ENCODE data around the gene LIN37. TPM values are rescaled to one million over a fixed set of nuclear protein-coding genes. Genes with fewer than 3 reads are reported as not detected.

Gene LIN37
- total and polyA plus RNA-seq, 2 donors (not counting 3 experiments of a cell fraction or from before 2014, with no cell fraction given), result 11.3 to 21.4 TPM

GRCh38 chr19:35754370-35755130, 6.2 kb downstream of the LIN37 start:
- Histone ChIP-seq H3K9me1 (replicated peaks; ENCODE audit: control insufficient read depth, extremely low read depth, insufficient read depth, low read length) (no peaks in the 10 kb centered on the region), H3K27ac (ENCODE audit: insufficient read depth, low read depth, low read length) (no peak overlapping the region), H3K9ac (replicated peaks; ENCODE audit: extremely low read depth, insufficient read depth, low read length) (no peak overlapping the region), H3K36me3 (ENCODE audit: control insufficient read depth in 2 of 2, extremely low read depth in 1 of 2, insufficient read depth in 2 of 2, low read length in 2 of 2) (peaks cover 0 to 13% of the 10 kb centered on the region in 2 experiments), H3K79me2 (ENCODE audit: control insufficient read depth, insufficient read depth, low read length) (peaks cover 16% of the 10 kb centered on the region), H3K4me3 (replicated peaks in 1 of 3; ENCODE audit: insufficient read depth in 1 of 3, low read depth in 1 of 3, low read length in 3 of 3) (no peak overlapping the region), H3K9me3 (replicated peaks; ENCODE audit: control insufficient read depth, insufficient read depth, low read length) (no peaks in the 10 kb centered on the region), H3K4me1 (ENCODE audit: control insufficient read depth, extremely low read depth, insufficient read depth, low read length) (peaks cover 22% of the 10 kb centered on the region), H2AFZ (ENCODE audit: low read depth, low read length) (no peak overlapping the region), H3K27me3 (ENCODE audit: control insufficient read depth in 2 of 2, insufficient read depth in 2 of 2, low read length in 2 of 2) (no peaks in the 10 kb centered on the region), H4K20me1 (replicated peaks; ENCODE audit: control insufficient read depth, extremely low read depth, insufficient read depth, low read length) (no peaks in the 10 kb centered on the region), H3K4me2 (ENCODE audit: insufficient read depth, low read length) (no peak overlapping the region)
- dilution Hi-C loops (cut with MboI; ENCODE audit: extremely low pct_ligation_motif_present, low sequenced_read_pairs), result no loop called here
- TSS peak; percentile 29 for BruUV-seq (replicated peaks)
- DNase-seq (ENCODE audit: low read depth, low spot score) (no peak), FAIRE-seq (no peak)
- CTCF ChIA-PET, result no interaction called here
- TF ChIP-seq EZH2 (IDR thresholded peaks at IDR 0.05; ENCODE audit: borderline replicate concordance, low read depth, low read length, severe bottlenecking), result no peak
- no peak for TF ChIP-seq MYC (IDR thresholded peaks at IDR 0.05; ENCODE audit: low read depth, low read length)
- no peak for TF ChIP-seq GATA2 (IDR thresholded peaks at IDR 0.05; ENCODE audit: insufficient read depth, insufficient read length, low read depth, low read length)
- intact Hi-C loops (cut with micrococcal nuclease), result loop anchor here (5.0 kb wide), 1 partner anchor 107 kb away; the partner anchor contains the start of gene COX6B1
- POLR2A ChIA-PET, result no interaction called here

GRCh38 chr19:35755131-35755549, 6.8 kb downstream of the LIN37 start:
- peaks cover 16% of the 10 kb centered on the region for H3K79me2 ChIP-seq (ENCODE audit: control insufficient read depth, insufficient read depth, low read length)
- POLR2A ChIA-PET, result no interaction called here
- intact Hi-C loops (cut with micrococcal nuclease), result loop anchor here (5.0 kb wide), 1 partner anchor 108 kb away; the partner anchor contains the start of gene COX6B1
- H3K4me3 ChIP-seq (replicated peaks in 1 of 3; ENCODE audit: insufficient read depth in 1 of 3, low read depth in 1 of 3, low read length in 3 of 3), result no peak overlapping the region
- H3K9ac ChIP-seq (replicated peaks; ENCODE audit: extremely low read depth, insufficient read depth, low read length), result no peak overlapping the region
- peaks cover 0 to 13% of the 10 kb centered on the region in 2 experiments for H3K36me3 ChIP-seq (ENCODE audit: control insufficient read depth in 2 of 2, extremely low read depth in 1 of 2, insufficient read depth in 2 of 2, low read length in 2 of 2)
- BruUV-seq (replicated peaks), result no TSS peak
- FAIRE-seq (no peak), DNase-seq (ENCODE audit: low read depth, low spot score) (no peak)
- no peak overlapping the region for H3K27ac ChIP-seq (ENCODE audit: insufficient read depth, low read depth, low read length)
- no peak overlapping the region for H2AFZ ChIP-seq (ENCODE audit: low read depth, low read length)
- dilution Hi-C loops (cut with MboI; ENCODE audit: extremely low pct_ligation_motif_present, low sequenced_read_pairs), result no loop called here
- H3K4me1 ChIP-seq (ENCODE audit: control insufficient read depth, extremely low read depth, insufficient read depth, low read length), result peaks cover 22% of the 10 kb centered on the region
- H3K27me3 ChIP-seq (ENCODE audit: control insufficient read depth in 2 of 2, insufficient read depth in 2 of 2, low read length in 2 of 2), result no peaks in the 10 kb centered on the region
- no peaks in the 10 kb centered on the region for H3K9me3 ChIP-seq (replicated peaks; ENCODE audit: control insufficient read depth, insufficient read depth, low read length)
- CTCF ChIA-PET, result no interaction called here
- H3K4me2 ChIP-seq (ENCODE audit: insufficient read depth, low read length), result no peak overlapping the region
- no peaks in the 10 kb centered on the region for H3K9me1 ChIP-seq (replicated peaks; ENCODE audit: control insufficient read depth, extremely low read depth, insufficient read depth, low read length)
- H4K20me1 ChIP-seq (replicated peaks; ENCODE audit: control insufficient read depth, extremely low read depth, insufficient read depth, low read length), result no peaks in the 10 kb centered on the region
- no peak for TF ChIP-seq POLR2AphosphoS5 (IDR thresholded peaks at IDR 0.05; ENCODE audit: insufficient read depth, low read depth, low read length)
- TF ChIP-seq POLR2A (IDR thresholded peaks at IDR 0.05; ENCODE audit: low read depth, low read length), result no peak
- no peak for TF ChIP-seq FOS (IDR thresholded peaks at IDR 0.05; ENCODE audit: borderline replicate concordance, insufficient read depth, low read length)
- no peak for TF ChIP-seq MAX (IDR thresholded peaks at IDR 0.05; ENCODE audit: insufficient read depth, insufficient read length)
- no peak for TF ChIP-seq MYC (IDR thresholded peaks at IDR 0.05; ENCODE audit: low read depth, low read length)
- TF ChIP-seq CTCF (IDR thresholded peaks at IDR 0.05; ENCODE audit: extremely low read depth in 1 of 2, insufficient read depth in 1 of 2, low read depth in 1 of 2, low read length in 2 of 2), result no peak
- TF ChIP-seq EZH2 (IDR thresholded peaks at IDR 0.05; ENCODE audit: borderline replicate concordance, low read depth, low read length, severe bottlenecking), result no peak
- TF ChIP-seq JUN (IDR thresholded peaks at IDR 0.05; ENCODE audit: borderline replicate concordance, insufficient read depth, insufficient read length, low read depth), result no peak
- no peak for TF ChIP-seq GATA2 (IDR thresholded peaks at IDR 0.05; ENCODE audit: insufficient read depth, insufficient read length, low read depth, low read length)

Data from endothelial cell of umbilical vein (primary cell).